ENCODE results near the gene PEF1. TPM values are rescaled to one million over a fixed set of nuclear protein-coding genes. Genes with fewer than 3 reads are reported as not detected.

Gene PEF1
- polyA plus RNA-seq, 3 donors, result 36.6 to 81.7 (median 70.7) TPM

DNA sequence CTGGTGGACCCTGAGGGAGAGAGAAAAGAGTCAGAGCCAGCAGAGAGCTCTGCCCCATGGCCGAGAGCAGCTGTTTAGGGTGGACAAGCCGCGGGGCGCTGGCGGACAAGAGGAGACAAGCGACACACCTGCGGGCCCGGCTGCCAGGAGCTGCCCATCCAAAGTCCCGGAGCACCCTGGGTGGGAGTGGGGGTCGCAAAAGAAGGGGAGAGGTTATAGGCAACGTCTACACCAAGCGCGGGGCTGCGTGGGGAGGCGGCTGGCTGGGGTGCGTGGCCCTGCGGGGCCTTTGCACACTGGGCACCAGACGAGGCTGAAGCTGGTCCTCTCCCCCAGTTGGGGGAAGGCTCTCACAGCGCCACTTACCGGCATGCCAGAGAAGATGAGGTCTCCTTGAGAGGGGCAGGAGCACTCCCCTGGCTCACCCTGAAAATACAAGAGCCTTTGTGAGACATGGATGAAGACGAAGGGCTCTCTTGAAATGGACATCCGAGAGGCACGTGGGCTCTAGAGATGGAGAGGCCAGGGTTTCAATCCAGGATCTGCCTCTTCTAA, 35.1 kb upstream of the PEF1 start:
- Mint-ChIP-seq H3K9me3 (no peaks in the 10 kb centered on the region), H3K4me3 (no peak overlapping the region), H3K27ac (no peak overlapping the region), H3K36me3 (no peaks in the 10 kb centered on the region), H3K4me1 (no peaks in the 10 kb centered on the region), H3K27me3 (ENCODE audit: low read depth in 3 of 3) (peaks cover 2 to 14% (median 8%) of the 10 kb centered on the region in 3 donors)
- no peak overlapping the region for H3K4me3 ChIP-seq (replicated peaks in 1 of 3; ENCODE audit: low read depth in 2 of 3, low read length in 3 of 3)
- no peaks in the 10 kb centered on the region for H3K36me3 ChIP-seq (replicated peaks in 1 of 2; ENCODE audit: control insufficient read depth in 1 of 2, insufficient read depth in 2 of 2, low read length in 2 of 2)
- no peaks in the 10 kb centered on the region for H3K79me2 ChIP-seq (ENCODE audit: insufficient read depth, low read length)
- no peaks in the 10 kb centered on the region for H3K4me1 ChIP-seq (ENCODE audit: control insufficient read depth in 1 of 2, insufficient read depth in 2 of 2, low read length in 2 of 2)
- H3K27me3 ChIP-seq (ENCODE audit: control insufficient read depth in 2 of 2, insufficient read depth in 2 of 2, low read length in 2 of 2), result no peaks in the 10 kb centered on the region
- H3K27ac ChIP-seq (ENCODE audit: low read depth in 1 of 2, low read length in 2 of 2), result no peak overlapping the region
- no peak overlapping the region for H2AFZ ChIP-seq (ENCODE audit: insufficient read depth, low read depth, low read length, poor library complexity, severe bottlenecking)
- no peaks in the 10 kb centered on the region for H4K20me1 ChIP-seq (ENCODE audit: insufficient read depth, low read length)
- no peak for DNase-seq
- intact Hi-C loops (cut with micrococcal nuclease), result no loop called here
- no peaks in the 10 kb centered on the region for H3K9me3 ChIP-seq (replicated peaks in 1 of 2; ENCODE audit: control insufficient read depth in 1 of 2, insufficient read depth in 1 of 2, low read length in 2 of 2)
- 93% methylated on average over 15 of the region's 23 CpGs for WGBS (ENCODE audit: insufficient coverage)
- H3K9ac ChIP-seq (ENCODE audit: insufficient read depth, low read length, poor library complexity, severe bottlenecking), result no peak overlapping the region
- TF ChIP-seq, protein P1, sequence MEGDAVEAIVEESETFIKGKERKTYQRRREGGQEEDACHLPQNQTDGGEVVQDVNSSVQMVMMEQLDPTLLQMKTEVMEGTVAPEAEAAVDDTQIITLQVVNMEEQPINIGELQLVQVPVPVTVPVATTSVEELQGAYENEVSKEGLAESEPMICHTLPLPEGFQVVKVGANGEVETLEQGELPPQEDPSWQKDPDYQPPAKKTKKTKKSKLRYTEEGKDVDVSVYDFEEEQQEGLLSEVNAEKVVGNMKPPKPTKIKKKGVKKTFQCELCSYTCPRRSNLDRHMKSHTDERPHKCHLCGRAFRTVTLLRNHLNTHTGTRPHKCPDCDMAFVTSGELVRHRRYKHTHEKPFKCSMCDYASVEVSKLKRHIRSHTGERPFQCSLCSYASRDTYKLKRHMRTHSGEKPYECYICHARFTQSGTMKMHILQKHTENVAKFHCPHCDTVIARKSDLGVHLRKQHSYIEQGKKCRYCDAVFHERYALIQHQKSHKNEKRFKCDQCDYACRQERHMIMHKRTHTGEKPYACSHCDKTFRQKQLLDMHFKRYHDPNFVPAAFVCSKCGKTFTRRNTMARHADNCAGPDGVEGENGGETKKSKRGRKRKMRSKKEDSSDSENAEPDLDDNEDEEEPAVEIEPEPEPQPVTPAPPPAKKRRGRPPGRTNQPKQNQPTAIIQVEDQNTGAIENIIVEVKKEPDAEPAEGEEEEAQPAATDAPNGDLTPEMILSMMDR (IDR thresholded peaks at IDR 0.05), result no peak
- no peak overlapping the region for H3K4me2 ChIP-seq (replicated peaks; ENCODE audit: extremely low read depth, low read length, poor library complexity, severe bottlenecking)

DNA sequence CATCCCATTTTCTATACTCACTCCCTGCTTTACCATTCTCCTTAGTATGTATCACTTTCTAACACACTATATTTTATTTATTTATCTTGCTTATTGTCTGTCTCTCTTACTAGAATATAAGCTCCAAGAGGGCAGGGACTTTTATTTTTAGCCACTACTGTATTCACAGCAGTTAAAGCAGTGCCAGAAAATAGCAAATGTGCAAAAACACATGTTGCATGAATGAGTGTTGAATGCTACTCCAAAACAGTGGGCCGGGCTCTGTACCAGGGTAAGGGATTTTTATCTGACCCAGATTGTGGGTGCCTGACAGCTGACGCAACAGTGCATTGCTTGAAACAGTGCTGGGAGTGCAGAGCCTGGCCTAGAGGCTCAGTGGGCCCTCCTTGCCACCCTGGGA, 34.4 kb upstream of the PEF1 start:
- H3K4me3 ChIP-seq (replicated peaks in 1 of 3; ENCODE audit: low read depth in 2 of 3, low read length in 3 of 3), result no peak overlapping the region
- intact Hi-C loops (cut with micrococcal nuclease), result no loop called here
- no peak overlapping the region for H3K4me3 Mint-ChIP-seq
- H3K4me1 ChIP-seq (ENCODE audit: control insufficient read depth in 1 of 2, insufficient read depth in 2 of 2, low read length in 2 of 2), result no peaks in the 10 kb centered on the region
- no peak overlapping the region for H3K9ac ChIP-seq (ENCODE audit: insufficient read depth, low read length, poor library complexity, severe bottlenecking)
- H3K27ac Mint-ChIP-seq, result no peak overlapping the region
- H3K27me3 Mint-ChIP-seq (ENCODE audit: low read depth in 3 of 3), result peaks cover 2 to 14% (median 8%) of the 10 kb centered on the region in 3 donors
- no peaks in the 10 kb centered on the region for H3K36me3 ChIP-seq (replicated peaks in 1 of 2; ENCODE audit: control insufficient read depth in 1 of 2, insufficient read depth in 2 of 2, low read length in 2 of 2)
- H3K27ac ChIP-seq (ENCODE audit: low read depth in 1 of 2, low read length in 2 of 2), result no peak overlapping the region
- H3K79me2 ChIP-seq (ENCODE audit: insufficient read depth, low read length), result no peaks in the 10 kb centered on the region
- no peaks in the 10 kb centered on the region for H3K36me3 Mint-ChIP-seq
- no peaks in the 10 kb centered on the region for H3K9me3 Mint-ChIP-seq
- H3K9me3 ChIP-seq (replicated peaks in 1 of 2; ENCODE audit: control insufficient read depth in 1 of 2, insufficient read depth in 1 of 2, low read length in 2 of 2), result no peaks in the 10 kb centered on the region
- no peaks in the 10 kb centered on the region for H4K20me1 ChIP-seq (ENCODE audit: insufficient read depth, low read length)
- H3K4me1 Mint-ChIP-seq, result no peaks in the 10 kb centered on the region
- no peak overlapping the region for H3K4me2 ChIP-seq (replicated peaks; ENCODE audit: extremely low read depth, low read length, poor library complexity, severe bottlenecking)
- TF ChIP-seq, protein P1 (IDR thresholded peaks at IDR 0.05), result no peak
- DNase-seq, result no peak
- no peaks in the 10 kb centered on the region for H3K27me3 ChIP-seq (ENCODE audit: control insufficient read depth in 2 of 2, insufficient read depth in 2 of 2, low read length in 2 of 2)
- 45% methylated on average over 2 of the region's 2 CpGs for WGBS (ENCODE audit: insufficient coverage)
- no peak overlapping the region for H2AFZ ChIP-seq (ENCODE audit: insufficient read depth, low read depth, low read length, poor library complexity, severe bottlenecking)
